Testis (tissue), 2 donors: ENCODE measurements around the gene TAAR5.
A peak's percentile ranks its signal among the peaks of the same experiment; 100 is the strongest.

Source experiments
- CTCF ChIP-seq, 3 experiments: fragments of 450-650 bp in 2 of 3; fragments of 200-600 bp in 1 of 3; sonication (generic) in 1 of 3; IDR thresholded peaks; one replicate each; pipeline ENCODE4 v1.5.1; 2016 to 2019; ENCODE audit warnings: antibody characterized with exemption in 3 of 3, mild to moderate bottlenecking in 2 of 3, moderate library complexity in 1 of 3
- POLR2A ChIP-seq: fragments of 450-650 bp; IDR thresholded peaks from one replicate; pipeline ENCODE4 v1.6.1; 2017; ENCODE audit warnings: antibody characterized with exemption, mild to moderate bottlenecking, moderate library complexity

- TF ChIP-seq POLR2A (no peak), CTCF (IDR thresholded peaks at IDR 0.05) (peak in 1 of 3 experiments; percentile 7)
Observed at GRCh38 chr6:132598473-132598872, 8.9 kb upstream of the TAAR5 start.
